T follicular helper cell (primary cell): Measurements from ENCODE around the gene CACNA1S.

Source experiments
- DNase-seq: peaks from one replicate; pipeline ENCODE4 v3.0.0-alpha.2; 2020; ENCODE audit warnings: low read depth

The CACNA1S gene

GRCh38 chr1:201115390-201115937 is 3.2 kb upstream of the CACNA1S start:
- no peak for DNase-seq

GRCh38 chr1:201114245-201115131 is 2.3 kb upstream of the CACNA1S start:
- peak; percentile 57 for DNase-seq

GRCh38 chr1:201113451-201114244 is 1.4 kb upstream of the CACNA1S start:
- no peak for DNase-seq

GRCh38 chr1:201112926-201113325 is 700 bp upstream of the CACNA1S start:
- no peak for DNase-seq

DNA sequence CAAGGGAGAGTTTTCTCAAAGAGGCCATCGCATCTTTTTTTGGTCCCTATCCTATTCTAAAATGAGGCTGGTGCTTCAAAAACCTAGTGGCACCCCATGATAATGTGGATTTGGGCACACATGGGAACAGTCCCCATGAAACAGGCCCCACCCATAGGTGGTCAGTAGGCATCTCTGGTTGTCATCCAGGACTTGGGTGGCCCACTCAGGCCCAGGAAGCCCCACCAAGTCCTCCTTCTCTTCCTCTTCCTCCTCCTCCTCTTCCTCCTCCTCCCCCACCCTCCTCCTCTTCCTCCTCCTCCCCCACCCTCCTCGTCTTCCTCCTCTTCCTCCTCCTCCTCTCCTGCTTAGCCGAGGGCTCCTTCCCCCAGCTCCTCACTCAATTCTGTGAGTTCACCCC is 554 bp downstream of the CACNA1S start:
- no peak for DNase-seq

DNA sequence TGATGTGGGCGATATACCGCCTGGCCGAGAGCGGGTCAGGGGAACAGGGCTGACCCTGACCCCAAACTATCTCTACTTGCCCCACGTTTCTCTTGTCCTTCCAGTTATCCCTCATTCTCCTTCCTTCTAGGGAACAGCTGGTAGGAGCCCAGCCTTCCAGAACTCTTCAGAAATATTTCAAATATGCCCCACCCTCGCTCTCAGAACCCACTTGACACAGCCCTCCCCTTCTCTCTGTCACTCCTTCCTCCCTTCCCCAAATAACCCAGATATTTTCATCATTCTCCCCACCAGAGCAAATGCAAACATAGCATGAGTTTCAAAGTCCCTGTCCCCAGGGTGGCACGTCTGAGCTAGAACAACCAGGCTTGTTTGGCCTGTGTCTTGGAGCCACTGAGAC is 1.1 kb downstream of the CACNA1S start:
- DNase-seq = no peak

DNA sequence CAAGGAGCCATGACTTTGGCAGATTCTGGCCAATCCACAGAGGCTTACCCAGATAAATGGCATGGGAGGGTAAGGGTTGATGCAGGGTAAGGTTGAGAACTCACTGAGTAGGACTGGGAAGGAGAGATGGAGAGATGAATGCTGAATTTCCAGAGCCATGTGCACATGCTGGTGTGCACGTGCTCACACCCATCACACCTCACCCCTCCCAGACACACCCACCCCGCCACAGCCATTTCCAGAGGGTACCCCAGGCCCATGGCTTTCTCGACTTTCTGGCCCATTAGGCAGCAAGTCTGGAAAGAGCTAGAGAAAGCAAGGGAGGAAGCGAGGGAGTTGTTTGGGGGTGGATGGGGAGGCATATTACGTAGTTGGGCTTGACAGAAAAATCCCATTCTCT is 1.6 kb downstream of the CACNA1S start:
- DNase-seq = no peak

- DNase-seq = no peak
Measured at GRCh38 chr1:201110138-201110537, 2.1 kb downstream of the CACNA1S start.

DNA sequence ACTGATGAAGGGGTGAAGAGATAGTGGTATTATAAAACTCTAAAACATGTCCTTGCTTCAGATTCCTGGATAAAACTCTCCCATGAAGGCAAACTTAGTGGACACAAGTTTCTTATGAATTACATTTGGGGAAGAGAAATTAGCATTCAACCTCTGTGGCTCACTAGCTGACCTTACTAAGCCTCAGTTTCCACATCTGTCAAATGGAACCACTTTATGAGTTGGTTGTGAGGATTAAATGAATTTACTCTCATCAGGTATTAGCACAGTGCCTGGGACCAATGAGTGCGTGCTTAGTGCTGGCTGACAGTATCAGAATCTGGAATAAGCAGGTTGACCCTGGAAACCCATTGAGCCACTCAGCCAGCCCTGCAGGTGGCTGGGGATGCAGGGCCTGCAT is 2.6 kb downstream of the CACNA1S start:
- no peak for DNase-seq

DNA sequence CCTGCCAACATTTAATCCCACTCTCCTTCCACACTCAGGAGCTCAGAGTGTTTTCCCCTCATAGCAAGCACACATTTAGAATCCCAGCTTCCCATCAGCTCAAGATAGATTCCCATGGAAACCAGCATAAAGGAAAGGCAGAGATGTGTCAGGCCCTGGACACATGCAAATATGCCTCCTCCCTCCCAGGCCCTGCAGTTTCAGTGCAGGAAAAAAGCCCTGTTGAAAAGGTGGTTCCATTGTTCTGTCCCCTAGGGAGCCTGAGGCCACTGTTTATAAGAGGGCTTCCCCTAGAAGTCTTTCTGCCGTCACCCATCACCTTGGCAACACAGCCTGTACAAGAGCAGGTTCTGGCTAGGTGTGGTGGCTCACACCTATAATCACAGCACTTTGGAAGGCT is 3.6 kb downstream of the CACNA1S start:
- no peak for DNase-seq

GRCh38 chr1:201105688-201106087 is 6.5 kb downstream of the CACNA1S start:
- DNase-seq = no peak

DNA sequence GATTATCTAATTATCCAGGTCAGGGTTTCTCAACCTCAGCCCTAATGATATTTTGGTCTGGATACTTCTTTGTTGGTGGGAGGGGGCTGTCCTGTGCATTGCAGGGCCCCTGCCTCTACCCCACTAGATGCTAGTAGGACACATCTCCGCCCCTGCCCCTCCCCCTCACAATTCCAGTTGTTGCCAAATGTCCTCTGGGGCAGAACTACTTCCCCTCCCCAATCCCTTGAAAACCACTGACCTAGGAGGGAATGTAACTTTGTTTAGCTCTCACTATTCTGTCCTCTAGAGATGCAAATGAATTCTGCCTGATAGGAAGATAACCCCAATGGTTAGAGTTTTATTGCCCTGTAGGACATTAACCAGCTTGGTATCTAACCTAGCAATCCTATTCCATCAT is 8.1 kb downstream of the CACNA1S start:
- DNase-seq = no peak

DNA sequence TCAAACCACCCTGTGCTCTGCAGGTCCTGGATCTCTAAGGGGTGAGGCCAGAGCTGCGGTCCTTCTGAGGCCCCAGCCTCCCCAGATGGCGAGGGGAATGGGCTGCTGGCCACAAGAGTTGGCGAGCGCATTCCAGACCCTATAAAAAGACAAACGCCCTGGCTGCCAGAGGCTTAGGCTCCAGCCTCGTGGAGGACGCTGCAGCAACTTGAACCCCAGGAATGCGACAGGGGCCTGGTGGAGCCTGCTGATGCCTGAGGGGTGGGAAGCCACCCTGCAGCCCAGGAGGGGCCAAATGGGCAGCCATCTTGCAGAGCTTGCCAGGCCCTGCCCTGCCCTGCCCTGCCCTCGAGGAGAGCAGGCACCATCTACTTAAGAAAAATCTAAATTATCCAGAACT is 8.6 kb downstream of the CACNA1S start:
- no peak for DNase-seq

- DNase-seq = no peak
Measured at GRCh38 chr1:201100169-201100930, 11.9 kb downstream of the CACNA1S start.

DNA sequence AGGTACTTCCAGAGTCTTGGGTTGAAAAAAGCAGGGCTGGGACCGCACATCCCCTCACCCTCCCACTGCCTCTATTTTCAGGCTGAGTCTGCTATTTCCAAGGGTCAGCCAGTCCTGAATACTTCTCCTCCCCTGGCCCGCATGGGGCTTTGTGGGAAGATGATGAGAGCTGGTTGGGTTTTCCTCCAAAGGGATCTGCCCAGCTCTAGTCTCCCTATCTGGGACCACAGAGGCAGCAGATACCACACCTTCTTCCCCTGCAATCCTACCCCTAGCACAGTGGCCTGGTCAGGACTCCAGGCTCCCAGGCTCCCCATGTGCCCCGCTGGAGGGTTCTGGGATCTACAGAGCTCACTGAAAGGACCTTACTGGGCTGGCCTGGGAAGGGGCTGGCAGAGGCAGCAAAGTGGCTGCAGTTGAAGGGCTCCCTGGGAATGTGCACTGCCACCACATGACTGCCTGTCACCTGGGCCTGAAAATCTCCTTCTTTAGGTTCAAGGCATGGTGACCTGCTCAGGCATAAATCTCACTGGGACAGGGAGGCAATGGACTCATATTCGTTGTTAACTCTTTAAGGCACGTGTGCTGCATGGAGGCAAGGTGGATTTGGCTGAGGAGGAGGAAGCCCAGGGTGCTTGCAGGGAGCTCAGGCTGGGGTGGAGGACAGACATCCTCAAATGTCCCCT is 13.1 kb downstream of the CACNA1S start:
- DNase-seq = no peak

DNA sequence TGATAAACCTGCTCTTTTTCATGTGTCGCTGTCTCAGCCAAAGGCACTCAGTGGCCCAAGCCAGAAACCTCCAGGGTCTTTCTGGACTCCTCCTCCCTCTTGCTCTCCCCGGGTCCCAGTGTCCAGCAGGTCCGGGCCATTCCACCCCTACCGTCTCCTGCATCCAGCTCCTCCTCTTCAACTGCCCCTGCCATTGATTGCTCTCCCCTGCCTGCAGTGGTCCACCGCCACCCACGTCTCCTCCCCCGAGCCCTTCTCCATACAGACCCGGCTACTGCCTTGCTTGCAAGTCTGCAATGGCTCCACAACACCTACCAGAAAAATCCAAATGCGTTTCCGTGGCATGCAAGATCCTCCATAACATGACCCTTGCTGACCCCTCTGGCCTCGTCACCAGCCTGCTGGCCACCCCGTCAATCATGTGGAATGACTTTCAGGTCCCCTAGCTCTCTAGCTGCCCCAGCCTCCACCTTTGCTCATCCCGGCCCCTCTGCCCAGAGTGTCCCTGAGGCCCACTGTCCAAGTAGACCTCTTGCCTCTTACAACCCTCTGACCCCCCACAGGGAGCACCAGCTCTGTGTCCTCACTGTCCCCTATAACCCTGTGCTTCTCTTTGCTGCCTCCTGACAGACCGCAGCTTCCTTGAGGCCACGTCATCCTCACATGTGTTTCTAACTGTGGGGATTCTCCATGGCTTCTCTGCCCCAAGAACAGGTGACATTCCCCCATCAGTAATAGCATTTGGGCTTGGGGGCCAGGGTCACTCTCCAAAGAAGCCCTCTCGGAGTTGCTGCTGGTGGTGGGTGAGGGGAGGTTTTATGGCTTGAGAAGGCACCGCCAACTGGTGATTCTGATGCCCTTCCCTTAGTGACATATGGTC is 15.0 kb downstream of the CACNA1S start:
- no peak for DNase-seq

DNA sequence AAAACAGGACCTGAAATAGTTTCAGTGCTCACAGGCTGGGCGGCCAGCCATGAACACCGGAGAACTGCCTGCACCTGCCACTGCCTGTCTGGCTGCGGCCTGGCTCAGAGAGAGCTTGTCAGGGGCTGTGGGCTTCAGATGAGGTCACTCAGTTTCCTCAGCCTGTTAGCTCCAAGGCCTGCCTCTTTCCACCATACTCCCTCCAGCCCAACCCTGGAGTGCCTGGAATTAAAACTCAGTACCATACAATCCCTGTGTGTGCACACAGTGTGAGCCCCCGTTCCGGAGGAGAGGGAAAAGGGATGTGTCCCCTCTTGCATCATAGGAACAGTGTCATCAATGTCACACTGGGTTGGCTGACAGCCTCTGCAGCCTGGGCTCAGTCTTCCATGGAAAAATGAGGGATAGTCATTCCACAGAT is 16.2 kb downstream of the CACNA1S start:
- no peak for DNase-seq

GRCh38 chr1:201095581-201095980 is 16.6 kb downstream of the CACNA1S start:
- DNase-seq = no peak

- DNase-seq = no peak
Measured at GRCh38 chr1:201094832-201095231, 17.4 kb downstream of the CACNA1S start.

DNA sequence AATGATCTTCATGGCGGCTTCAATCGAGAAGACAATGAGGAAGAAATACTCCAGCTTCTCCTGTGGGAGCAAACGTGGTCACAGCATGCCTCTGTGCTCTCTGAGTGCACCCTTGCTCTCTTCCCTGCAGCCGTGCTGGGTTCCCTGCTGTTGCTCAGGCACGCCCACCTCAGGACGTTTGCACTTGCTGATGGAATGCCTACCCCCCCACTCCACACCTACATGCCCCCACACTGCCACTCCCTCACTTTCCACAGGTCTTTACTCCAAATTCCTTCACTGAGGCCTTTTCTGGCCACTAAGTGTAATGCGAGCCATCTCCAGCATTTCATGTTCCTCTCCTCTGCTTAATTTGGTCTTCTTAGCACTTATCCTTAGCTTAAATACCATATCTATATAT is 18.3 kb downstream of the CACNA1S start:
- DNase-seq = no peak

- DNase-seq = no peak
Measured at GRCh38 chr1:201093561-201093960, 18.7 kb downstream of the CACNA1S start.
